GM18861 (cell line): ENCODE data around the gene PTPRN2.

Source experiments
- ATAC-seq: cut with Tn5 transposase; IDR thresholded peaks from one replicate; pipeline ENCODE4 v1.9.1; 2021; ENCODE audit not compliant: unreplicated experiment

The PTPRN2 gene

DNA sequence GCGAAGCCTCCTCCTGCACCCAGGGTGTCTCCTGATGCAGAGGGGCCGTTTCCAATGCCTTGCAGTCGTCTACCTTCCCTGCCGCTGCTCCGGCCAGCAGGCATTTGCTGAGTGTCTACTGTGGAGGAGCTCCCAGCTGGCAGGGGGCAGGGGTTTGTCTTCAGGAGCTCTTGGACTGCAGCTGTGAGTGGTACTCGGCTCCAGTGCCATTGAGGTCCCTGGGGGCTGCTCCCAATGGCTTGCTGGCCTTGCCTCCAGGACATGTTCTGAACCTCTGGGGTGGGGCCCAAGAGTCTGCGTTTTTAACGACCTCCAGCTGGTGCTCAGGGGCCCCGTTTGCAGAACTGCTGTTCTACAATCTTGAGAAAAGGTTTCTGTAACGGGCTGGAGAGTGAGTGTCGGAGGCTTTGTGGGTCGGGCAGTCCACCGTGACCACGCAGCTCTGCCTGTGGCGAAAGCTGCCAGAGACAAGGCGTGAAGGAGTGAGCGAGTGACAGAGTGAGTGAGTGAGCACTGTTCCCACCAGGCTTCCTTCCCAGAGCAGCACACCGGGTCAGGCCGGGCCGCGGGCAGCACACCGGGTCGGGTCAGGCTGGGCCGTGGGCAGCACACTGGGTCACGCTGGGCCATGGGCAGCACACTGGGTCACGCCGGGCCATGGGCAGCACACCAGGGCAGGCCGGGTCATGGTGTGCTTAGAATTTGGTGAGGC lies 520.2 kb downstream of the PTPRN2 start:
- ATAC-seq = no peak

DNA sequence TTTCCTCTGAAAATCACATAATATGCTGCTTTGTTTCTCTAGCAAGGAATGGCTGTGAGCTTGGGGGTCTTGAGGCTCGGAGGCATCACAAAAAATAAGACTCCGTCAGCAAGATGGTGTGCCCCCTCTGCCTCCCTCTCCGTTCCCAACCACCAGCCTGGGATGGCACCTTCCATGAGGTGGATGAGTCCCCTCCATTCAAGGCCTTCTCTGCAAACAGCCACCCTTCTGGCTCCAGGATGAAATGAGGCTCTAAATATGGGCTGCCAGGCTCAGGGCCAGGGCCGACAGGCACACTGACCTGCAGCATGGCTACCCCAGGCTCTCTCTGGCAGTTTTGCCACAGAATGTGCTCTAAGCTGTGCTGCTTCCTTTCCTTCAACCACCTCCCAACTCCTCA lies 521.5 kb downstream of the PTPRN2 start:
- ATAC-seq = no peak

DNA sequence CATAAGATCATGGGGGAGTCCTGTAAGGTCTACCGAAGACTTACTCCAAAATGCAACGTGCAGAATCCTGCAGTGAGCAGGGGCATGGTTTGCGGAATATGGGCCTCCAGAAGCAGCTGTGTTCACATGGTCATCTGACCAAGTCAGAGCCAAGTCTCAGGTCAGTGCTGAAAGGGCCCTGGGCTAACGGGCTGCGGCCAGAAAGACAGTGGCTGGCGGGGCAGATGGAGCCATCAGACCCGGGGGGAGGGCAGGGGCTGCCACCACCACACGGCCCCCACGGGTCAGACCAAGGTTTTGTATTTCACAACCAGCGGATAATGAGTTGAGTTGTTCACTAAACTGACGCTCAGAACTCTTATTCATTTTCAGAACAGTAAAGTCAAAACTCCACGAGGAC lies 522.3 kb downstream of the PTPRN2 start:
- no peak for ATAC-seq

DNA sequence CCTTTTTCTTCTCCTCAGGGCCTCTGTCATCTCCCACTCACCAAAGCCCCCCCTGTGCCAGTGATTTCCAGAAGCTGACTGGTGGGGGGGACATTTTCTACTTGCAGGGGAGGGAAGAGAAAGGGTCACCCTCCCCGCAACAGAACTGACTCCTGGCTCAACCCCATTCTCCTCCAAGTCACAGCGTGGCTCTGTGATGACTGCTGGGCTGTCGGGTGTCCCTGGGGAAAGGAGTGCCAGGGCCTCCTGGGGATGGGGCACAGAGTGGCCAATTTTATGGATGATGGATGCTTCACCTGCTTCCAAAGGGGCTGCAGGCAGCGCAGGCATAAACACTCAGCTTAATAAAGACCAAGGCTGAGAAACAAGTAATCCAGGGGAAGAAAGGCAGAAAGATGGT lies 523.0 kb downstream of the PTPRN2 start:
- no peak for ATAC-seq

DNA sequence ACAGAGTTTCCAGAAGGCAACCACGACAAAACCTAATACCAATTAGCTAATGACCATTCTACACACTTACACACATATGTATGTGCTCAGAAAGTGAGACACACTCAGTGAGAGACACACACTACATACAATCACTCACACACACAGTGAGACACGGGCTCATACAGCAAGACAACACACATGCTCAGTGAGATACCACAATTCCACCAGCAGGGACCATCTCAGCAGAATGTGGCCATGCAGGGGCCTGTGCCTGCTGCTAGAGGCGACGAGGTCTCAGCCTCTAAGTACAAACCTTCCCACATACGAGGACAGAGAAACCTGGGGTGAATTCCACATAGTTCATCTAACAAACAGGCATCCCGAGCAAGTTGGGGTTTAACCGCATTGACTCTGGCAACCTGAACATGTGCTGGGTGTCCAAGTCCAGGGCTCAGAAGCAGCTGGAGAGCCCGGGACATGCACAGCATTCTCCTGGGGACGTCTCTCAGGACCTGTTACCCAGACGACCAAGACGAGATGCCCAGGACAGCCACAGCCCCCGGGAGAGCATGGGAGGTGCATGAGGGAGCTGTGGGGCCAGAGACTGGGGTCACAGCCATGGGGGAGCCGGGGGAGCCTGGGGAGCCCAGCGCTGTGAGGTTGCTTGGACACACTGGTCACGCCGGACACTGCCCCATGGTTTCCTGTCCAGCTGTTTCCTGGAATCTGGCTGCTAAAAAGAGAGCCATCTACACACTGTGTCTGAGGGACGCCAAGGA lies 523.6 kb downstream of the PTPRN2 start:
- ATAC-seq = no peak

DNA sequence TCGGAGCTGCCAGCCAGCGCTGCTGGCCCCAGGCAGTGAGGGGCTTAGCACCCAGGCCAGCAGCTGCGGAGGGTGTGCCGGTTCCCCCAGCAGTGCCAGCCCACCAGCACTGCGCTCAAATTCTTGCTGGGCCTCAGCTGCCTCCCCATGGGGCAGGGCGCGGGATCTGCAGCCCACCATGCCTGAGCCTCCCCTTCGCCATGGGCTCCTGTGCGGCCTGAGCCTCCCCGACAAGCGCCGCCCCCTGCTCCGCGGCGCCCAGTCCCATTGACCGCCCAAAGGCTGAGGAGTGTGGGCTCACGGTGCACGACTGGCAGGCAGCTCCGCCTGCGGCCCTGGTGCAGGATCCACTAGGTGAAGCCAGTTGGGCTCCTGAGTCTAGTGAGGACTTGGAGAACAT lies 525.0 kb downstream of the PTPRN2 start:
- no peak for ATAC-seq

DNA sequence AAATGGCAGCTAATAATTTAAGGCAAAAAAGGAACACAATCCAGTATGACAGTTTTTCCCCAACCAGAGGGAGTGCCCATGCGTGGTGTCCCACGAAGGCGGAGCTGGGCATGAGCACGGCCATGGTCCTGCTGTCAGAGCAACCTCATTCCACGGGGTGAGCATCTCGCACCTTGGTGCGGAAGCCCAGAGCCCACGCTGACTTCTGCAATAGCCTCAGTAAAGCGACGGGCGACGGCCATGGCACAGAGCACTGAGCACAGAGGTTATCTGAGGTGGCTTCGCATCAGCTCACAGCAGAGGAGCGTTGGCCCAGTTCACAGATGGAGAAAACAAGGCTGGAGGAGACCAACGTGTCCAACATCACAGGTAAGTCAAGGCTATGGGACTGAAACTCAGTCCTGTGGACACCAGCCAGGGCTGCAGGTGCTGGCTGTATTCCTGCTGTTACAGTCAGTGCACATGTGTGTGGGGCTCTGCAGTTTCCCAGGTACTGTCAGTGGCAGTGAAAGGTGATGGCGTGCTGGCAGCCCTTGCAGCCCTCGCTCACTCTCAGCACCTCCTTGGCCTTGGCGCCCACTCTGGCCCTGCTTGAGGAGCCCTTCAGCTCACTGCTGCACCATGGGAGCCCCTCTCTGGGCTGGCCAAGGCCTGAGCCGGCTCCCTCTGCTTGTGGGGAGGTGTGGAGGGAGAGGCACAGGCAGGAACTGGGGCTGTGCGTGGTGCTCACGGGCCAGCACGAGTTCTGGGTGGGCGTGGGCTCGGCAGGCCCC lies 525.6 kb downstream of the PTPRN2 start:
- no peak for ATAC-seq

DNA sequence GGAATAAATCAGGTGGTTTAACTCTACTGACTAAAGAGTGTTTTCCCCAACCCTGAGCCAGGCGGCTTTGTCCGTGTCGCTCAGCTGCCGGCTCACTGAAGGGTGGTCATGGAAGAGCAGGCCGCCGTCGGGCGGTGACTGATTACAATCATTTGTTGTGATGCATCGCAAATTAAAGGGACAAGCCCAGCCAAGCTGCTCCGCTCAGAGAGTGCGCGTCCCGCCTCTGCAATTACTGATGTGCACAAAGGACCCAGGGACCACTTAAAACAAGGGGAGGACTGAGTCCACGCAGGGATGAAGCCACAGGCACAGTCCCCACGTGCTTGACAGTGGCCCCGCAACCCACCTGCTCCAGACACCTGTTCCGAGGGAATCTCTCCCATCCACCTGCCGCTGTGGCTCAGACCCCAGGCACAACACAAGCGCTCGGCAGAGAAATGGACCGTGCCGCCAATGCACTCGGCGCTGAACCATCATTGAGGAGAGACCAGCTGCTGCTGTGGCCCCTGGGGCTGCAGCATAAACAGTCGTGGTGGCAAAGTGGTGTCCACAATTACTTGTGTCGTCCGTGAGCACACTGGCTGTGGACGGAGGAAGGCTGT lies 526.5 kb downstream of the PTPRN2 start:
- ATAC-seq = no peak

DNA sequence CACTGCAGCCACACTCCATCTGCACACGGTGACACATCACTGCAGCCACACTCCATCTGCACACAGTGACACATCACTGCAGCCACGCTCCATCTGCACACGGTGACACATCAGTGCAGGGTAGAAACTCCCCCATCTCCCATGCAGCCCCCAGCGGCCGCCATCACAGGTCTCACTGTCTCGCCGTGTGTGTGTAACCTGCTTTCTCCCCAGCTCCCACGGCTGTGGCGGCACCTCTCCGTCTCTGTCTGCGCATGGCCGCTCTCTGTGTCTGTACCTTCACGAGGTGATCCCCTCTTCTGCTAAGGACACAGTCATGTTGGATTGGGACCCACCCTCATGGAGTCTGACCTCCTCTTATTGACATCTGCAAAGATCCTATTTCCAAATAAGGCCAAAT lies 527.4 kb downstream of the PTPRN2 start:
- no peak for ATAC-seq

DNA sequence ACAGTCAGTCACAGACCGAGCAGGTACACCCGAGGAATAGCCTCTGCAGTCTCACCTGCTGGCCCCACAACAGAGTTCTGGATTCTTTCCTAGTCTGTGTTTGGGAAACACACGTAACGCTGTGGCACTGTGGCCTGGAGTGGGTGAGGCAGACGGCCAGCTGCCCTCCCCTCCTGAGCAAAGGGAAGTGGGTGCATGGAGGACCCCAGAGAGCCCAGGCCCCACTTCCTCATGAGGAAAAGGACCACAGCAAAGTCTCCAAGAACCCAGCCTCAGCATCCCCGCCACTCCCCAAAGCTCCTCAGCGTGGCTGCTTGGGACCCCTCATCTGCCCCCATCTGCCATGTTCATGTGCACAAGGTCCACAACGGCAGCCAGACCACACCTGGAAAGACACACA lies 530.2 kb downstream of the PTPRN2 start:
- no peak for ATAC-seq

DNA sequence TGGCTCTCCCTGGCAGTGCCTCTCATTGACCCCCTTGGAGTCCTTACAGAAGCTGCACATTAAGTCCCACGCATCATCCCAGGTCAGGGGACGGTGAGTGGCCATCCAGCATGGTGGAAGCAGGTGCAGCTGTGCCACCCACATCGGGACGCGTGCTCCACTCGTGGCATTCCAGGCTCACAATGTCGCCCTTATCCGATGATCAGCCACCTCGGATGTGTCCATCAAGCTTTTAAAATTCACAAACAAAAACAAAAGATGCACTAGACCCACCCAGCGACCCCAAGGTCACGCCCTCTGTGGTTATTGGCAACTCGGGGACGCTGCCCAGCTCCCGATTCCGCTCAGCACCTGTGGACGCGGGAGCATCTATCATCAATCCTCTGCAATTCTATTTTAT lies 530.9 kb downstream of the PTPRN2 start:
- ATAC-seq = no peak

DNA sequence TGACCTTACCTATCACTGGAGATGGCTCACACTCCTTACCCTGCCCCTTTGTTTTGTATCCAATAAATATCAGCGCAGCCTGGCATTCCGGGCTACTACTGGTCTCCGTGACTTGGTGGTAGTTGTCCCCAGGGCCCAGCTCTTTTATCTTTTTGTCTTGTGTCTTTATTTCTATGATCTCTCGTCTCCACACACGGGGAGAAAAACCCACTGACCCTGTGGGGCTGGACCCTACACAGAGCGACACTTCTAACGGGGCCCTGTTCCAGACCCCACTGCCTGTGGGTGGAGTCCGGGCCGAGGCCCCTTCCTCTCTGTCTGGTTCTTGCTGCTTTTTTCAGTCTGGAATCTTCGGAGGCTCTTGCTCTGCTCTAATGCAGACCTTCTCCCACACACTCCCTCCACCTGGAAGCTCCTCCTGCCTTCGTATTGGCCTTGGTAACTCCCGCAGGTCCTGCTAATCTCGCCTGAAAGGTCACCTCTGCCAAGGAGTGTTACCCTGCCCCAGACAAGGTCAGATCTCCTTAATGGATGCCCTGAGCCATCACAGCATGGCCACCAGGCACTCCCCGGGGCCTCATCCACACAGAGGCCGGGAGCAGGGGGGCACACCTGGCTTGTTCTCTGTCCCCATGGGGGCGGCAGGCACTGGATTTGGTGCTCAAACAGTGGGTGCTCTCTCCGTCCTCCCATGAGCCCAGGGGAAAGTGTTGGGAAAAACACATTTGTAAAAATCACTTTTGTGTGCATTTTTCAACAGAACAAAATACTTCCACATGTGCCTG lies 531.7 kb downstream of the PTPRN2 start:
- ATAC-seq = no peak

DNA sequence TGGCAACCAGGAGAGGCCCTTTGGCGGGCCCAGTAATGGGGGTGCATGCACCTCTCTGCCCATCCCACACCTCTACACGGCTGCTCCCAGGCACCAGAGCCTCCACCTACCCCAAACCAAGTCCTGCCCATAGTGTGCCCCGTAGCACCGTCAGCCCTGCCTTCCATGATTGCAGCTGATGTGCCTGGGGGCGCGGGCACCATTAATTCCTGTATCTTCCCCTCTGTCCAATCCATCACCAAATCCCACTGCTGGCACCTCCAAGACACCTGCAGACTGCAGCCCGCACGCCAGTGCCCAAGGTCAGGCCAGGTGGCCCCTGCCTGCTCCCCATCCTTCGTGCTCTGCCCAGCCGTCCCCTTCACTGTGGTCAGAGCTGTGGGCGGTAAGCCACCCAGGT lies 533.0 kb downstream of the PTPRN2 start:
- ATAC-seq = no peak

DNA sequence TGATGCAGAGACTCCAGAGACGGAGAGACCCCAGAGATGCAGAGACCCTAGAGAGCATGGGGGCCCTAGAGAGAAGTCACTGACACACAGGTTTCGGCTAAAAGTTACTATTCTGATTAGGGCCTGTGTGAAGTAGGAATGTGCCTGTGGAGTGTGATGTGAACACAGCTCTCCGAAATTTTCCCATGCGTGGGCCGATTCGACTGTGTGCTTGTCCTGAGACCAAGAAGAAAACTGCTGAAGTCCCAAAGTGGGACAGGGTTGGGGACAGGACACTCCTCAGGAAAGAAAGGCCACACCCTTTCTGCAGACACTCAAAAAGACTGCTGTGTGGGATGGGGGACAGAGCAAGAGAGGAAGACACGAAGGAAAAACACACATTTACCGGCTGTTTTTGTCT lies 533.5 kb downstream of the PTPRN2 start:
- no peak for ATAC-seq

DNA sequence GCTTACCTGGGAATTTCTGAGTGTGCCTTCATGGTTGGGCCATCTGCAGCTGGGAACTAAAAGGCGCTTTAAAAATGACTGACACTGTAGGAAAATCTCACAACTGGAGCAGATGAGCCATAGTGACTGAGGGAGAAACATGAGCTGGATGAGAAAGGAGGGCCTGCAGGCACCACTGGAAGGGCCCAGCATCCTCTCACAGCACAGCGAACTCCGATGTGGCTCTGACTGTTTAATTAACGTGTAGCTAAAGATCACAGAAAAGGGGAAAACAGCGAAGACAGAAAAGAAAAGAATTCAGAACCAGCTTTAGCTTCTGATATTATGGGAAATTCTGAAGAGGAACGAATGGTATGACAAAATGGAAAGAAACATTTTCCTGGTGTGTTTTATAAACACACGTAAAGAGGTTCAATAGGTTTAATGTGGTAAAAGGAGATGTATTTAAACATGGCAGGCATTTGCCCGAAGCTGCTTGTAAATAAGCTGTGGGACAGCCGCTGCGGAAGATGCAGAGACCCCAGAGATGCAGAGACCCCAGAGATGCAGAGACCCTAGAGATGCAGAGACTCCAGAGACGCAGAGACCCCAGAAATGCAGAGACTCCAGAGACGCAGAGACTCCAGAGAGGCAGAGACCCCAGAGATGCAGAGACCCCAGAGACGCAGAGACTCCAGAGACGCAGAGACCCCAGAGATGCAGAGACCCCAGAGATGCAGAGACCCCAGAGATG lies 534.3 kb downstream of the PTPRN2 start:
- ATAC-seq = no peak

DNA sequence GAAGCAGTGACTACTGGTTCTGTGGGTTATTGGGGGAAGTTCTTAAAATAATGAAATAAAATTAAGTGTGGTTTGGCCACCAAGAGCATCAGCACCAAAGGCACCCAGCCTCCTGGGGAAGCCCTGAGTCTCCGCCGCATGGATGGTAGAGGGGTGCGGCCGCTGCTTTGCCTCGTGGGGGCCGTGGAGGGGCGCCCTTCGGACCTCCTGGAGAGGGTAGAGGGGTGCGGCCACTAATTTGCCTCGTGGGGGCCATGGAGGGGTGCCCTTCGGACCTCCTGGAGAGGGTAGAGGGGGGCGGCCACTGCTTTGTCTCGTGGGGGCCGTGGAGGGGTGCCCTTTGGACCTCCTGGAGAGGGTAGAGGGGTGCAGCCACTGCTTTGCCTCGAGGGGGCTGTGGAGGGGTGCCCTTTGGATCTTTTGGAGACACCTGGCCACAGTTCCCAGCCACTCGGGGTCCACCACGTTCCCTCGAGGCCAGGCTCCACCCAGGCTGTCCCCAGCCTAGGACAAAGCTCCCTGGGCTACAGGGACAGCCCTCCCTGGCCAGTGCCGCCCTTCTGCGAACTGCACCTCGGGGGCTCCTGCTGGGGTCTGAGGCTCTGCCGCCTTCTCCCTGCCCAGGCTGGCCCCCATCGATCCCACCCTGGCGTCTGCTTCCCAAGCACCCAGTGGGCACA lies 535.1 kb downstream of the PTPRN2 start:
- no peak for ATAC-seq

DNA sequence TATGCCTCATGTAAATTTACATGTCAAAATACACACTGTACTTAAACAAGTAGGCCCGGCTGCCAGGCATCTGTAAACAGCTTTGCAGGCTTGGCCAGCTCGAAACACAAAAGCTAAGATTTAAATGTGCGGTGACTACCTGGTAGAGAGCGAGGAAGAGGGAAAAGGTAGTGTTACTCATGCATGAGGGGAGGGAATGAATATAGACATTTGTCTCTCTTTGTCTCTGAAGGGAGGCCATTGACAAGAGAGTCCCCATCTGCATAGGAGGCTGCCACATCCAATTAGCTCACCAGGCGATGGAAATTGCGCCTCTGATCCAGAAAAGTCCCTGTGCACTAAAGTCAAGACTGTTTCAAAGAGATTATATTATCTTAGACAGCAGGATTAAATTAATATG lies 535.8 kb downstream of the PTPRN2 start:
- ATAC-seq = no peak

DNA sequence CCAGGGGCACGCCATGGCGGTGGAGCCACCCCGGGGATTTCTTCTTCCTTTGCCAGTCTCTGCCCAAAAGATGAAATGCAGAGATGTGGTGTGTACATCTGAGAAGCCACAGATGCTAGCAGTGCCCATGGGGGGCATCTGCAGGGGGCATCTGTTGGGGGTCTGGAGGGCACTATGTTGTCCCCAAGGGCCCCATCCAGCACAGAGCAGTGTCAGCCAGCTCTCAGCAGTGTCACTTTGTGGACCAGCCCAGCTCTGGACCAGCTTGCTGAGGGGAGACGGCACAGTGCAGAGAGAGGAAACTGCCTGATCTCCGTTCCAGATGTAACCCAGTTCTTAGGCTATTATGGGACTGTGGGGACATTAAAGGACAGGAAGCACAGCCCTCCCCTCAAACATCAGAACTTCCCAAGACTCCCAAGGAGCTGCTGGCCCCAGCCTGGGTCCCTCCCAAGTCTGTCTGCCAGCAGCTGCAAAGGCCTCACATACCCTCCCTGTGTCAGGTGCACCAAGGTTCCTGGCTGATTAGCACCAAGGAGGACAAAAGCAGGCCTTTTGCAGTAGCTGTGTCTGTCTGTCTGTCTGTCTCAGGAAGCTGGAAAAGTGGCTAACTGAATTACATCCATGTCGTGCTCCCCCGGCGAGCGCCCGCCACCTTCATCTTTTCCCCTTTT lies 536.5 kb downstream of the PTPRN2 start:
- no peak for ATAC-seq

DNA sequence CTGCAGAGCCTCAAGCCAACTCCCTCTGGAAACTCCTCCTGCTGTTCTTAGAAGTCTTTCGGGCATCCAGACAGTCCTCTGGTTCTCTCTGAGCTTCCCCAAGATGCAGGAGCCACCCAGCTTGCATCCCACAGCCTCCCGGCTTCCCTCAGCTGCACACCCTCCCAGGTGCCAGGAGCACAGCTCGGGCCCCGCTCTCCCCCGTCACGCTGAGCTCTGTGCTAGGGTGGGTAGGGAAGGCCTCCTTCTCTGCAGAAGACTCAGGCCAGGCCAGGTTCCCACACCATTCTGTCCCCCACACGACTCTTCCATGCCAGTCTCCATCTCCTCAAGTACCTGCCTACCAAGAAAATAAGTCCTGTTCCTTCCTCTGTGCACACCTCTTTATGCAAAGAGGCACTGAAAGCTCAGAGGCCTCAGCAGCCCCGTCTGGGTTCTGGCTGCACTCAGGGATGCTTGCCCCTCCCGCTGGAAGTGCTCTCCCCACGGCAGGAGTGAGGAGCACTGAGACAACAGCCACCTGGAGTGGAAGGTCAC lies 537.1 kb downstream of the PTPRN2 start:
- ATAC-seq = no peak
